Activated CD4-positive, CD25-positive, alpha-beta regulatory T cell treated with anti-CD3 and anti-CD28 coated beads, Interleukin-2, amount 50 U/mL, for 24 hours (primary cell): ENCODE measurements around the gene STK32B.

ENCODE experiments used
- ATAC-seq, 2 donors: fragments of 150-1000 bp; cut with Tn5 transposase; one replicate each; pipeline ENCODE4 v1.10.0; 2021; ENCODE audit warnings: mild to moderate bottlenecking in 1 of 2, moderate library complexity in 1 of 2

The STK32B gene

DNA sequence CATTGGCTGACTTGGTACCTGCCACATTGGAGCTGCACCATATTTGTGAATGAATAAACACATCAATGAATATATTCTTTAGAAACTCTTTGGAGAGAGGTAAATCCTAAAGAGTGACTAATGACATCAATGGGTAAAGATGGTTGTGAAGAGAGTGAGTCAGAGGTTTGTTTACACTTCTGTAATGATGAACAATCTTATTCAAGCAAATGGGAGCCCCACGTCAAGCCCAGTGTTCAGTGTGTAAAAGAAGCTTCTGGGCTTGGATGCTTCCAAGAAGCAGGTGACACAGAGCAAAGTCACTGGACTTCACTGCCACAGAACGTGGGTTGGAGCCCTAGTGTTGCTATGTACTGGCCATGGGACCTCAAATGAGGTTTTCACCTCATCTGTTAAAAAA, 319.0 kb downstream of the STK32B start:
- ATAC-seq = no peak

DNA sequence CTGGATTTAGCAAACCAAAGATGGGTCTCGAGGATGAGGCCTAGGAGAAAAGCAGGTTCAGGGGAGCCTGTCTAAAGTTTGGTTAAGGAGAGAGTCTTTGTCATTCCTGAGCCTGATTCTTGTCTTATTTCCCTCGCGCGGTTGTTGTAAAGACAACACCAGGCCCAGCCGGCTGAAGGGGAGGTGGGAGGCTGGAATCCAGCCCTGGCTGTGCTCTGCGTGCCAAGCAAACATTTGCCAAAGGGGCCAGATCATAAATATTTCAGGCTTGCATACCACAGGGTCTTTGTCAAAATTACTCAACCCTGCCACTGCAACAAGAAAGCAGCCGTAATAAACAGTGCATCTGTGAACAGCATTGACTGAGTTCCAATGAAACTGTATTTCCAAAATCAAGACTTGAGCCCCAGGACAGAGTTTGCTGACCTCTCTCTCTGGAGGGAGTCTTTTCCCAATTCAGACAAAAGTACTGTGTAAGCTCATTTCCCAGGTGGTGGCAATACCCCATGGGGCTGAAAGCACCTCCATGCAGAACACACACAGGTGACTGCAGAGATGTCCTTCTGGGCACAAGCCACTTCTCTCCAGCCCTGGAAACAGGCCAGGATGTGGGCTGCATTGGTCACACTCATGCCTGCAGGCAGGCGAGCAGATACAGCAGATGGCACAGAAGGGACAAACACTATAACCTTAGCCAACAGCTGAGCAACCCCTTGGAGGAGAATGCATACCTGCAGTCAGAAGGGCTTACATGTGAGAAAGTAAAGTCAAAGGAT, 320.3 kb downstream of the STK32B start:
- ATAC-seq = no peak

DNA sequence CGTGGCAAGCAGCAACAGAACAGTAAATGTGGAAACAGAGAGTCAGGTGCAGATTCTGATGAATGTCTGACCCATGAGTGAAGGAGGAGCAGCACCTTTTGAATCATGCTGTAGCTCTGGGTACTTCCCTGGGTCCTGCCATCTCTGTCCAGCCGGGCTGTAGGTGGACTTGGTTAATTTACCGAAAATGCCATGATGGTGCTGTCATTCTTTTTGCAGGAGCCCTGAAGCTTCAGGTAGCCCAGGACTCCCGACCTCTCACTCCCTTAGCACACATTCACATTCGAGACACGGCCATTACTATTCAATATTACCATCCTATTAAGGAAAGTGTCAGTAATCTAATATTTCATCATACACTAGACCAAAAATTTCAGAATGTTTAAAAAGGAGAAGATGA, 320.9 kb downstream of the STK32B start:
- ATAC-seq = no peak

DNA sequence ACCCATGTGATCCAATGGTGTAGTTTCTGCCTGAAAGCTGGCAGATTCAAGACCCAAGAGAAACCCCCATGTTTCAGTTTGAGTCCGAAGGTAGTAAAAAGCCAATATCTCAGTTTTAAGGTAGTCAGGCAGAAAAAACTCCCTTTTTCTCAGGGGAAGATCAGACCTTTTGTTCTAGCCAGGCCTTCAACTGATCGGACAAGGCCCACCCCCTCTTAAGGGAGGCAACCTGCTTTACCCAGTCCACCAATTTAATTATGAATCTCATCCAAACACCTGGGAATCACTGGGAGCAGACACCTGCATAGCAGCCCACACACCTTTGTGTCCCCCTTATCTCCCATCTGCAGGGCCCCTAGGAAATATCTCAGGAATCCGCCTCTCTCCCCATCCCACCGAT, 322.0 kb downstream of the STK32B start:
- no peak for ATAC-seq

- ATAC-seq = no peak
These were observed 323.3 kb downstream of the STK32B start for GRCh38 chr4:5374592-5374991.

GRCh38 chr4:5374994-5375393, 323.7 kb downstream of the STK32B start:
- ATAC-seq = no peak

DNA sequence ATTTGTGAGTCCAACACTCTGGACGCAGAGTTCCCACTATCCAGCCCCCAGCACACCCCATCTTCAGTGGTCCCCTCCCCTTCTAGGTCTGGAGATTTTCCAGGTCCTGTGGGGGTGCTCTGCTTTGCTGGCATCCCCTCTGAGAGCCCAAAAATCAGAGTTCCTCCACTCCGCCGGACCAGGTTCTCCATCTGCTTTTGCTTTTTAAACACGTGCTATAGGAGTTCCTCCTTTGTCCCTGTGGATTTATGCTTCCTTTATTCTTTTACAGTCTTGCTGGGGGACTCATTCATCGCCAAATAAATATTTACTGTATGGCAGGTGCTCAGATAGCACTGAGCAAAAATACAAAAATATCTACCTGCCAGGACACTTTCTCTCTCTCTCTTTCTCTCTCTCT, 324.7 kb downstream of the STK32B start:
- no peak for ATAC-seq

DNA sequence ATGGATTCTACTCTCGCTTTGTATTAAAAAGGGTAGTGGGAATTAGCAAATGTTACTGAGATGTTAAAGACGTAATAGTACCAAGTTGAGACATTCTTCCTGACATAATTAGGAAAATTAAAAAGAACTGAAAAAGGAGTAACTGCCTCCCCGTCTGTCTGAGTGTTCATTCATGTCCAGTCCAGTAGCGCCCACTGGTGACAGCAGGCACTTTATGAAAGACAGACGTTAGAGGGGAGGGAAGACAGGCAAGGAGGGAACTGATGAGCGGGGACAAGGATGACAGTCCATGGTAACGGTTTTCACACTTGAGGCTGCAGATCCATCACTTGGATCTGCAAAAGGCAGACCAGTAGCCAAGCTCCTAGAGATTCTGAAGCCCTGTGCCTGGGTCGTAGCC, 326.7 kb downstream of the STK32B start:
- ATAC-seq = no peak

GRCh38 chr4:5379895-5380294, 328.6 kb downstream of the STK32B start:
- no peak for ATAC-seq

DNA sequence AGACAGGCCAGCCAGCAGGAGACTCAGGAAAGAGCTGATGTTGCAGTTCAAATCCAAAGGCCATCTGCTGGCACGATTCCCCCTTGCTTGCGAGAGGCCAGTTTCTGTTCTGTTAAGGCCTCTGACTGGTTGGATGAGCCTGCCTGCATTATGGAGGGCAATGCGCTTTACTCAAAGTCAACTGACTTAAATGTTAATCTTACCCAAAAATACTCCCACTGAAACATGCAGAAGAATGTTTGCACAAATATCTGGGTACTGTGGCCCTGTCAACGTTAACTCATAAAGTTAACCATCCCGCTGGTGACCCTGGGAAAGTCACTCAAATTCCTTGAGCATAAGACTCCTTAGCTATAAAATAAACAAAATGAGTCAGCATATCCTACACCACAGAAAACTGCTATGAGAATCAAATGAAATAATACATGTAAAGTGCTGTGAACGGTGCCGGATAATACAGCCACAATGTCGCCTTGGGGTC, 330.7 kb downstream of the STK32B start:
- ATAC-seq = no peak

DNA sequence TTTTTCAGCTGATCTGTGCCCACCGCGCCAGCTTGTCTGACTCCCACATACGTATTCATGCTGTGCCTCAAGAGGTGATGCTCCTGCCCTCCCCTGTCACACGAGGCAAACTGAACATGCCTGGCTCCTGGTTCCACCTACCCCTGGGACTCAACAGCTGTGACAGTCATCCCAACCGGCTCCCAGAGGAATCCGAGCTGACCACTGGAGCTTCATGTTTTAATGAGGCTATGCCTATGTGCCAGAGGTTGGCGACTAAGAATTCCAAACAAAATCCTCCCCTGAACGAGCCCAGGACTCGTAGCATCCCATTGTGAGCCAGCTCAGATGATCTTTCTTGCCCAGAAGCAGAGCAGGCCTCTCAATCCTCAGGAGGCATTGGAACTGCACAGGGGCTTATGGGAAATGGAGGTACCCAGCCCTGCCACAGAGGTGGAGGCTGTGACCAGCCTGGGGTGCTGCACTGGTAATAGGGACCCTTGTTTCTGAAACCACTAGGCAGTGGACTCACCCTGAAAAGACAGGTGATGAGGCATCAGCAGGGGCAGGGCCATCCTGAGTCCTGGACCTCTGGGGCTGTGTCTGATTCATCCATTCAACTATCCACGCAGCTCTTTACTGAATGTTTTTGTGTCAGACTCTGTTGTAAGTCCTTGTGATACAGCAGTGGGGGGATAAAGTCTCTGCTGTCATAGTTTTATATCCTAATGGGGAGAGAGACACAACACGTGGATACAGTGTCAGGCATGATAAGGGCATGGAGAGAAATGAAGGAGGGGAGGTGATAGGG, 332.1 kb downstream of the STK32B start:
- no peak for ATAC-seq

DNA sequence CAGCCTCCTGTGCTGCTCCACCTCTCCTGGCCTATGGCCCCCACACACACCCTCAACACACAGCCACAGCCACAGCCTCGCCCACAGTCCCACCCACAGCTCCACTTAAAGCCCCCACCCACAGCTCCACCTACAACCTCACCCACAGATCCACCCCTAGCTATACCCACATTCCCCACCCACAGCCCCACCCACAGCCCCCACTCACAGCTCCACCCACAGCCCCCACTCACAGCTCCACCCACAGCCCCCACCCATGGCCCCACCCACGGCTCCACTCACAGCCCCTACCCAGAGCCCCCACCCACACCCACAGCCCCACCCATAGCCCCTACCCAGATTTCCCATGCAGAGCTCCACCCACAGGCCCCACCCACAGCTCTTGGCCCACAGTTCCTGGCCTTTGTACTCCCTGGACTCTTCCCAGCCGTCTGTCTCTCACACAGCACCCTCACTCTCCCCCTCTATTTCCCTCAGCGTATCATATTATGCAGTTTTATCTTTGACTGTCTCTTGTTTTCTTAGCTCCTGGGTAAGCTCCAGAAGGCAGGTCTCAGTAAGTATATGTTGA, 334.5 kb downstream of the STK32B start:
- ATAC-seq = no peak

DNA sequence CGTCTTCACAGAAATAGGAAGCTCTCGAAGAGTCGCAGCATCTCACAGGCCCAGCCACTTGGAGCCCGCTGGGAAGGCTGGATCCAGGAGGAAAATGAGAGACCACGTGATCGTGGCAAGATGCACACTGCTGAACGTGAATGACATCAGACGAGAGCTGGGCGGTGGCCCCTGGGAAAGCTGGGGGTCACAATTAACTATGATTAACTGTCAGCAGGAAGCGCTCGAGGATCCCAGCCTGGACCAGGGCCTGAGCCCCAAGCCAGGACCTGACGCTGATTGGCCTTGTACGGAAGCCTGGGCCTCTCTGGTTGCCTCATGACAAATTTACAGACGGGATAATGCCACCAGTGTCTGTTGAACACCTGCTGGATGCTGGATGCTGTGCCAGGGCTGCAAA, 335.6 kb downstream of the STK32B start:
- no peak for ATAC-seq

- ATAC-seq = no peak
These were observed 336.2 kb downstream of the STK32B start for GRCh38 chr4:5387457-5387856.

GRCh38 chr4:5389756-5390310, 338.6 kb downstream of the STK32B start:
- no peak for ATAC-seq

- ATAC-seq = no peak
These were observed 340.2 kb downstream of the STK32B start for GRCh38 chr4:5391492-5391891.

DNA sequence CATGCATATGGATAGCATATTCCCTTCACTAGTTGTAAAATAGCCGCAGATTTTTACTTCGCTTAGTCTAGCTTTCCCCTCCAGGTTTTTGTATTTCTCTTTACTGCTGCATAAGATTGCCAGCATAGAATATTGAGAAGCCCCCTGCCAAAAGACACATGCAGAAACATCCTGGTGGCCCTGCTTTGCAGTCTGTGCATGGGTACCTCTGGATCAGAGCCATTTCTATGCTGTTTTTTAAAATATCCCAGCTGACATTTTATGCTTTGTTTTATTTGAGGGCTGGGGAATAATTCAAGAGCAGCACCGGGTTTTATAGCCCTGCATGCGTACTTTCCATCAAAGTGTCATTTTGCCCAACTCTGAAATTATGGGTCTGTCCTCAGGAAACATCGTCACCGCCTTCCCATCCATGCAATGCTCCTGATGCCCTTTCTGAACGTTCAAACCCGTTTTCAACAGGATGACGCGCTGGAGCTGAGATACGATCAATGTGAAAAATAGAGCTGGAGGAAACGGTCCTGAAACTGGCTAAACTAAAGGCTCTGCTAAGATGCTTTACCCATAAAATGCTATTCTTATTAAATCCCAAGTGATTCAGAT, 342.7 kb downstream of the STK32B start:
- no peak for ATAC-seq

GRCh38 chr4:5395781-5396180, 344.5 kb downstream of the STK32B start:
- no peak for ATAC-seq

DNA sequence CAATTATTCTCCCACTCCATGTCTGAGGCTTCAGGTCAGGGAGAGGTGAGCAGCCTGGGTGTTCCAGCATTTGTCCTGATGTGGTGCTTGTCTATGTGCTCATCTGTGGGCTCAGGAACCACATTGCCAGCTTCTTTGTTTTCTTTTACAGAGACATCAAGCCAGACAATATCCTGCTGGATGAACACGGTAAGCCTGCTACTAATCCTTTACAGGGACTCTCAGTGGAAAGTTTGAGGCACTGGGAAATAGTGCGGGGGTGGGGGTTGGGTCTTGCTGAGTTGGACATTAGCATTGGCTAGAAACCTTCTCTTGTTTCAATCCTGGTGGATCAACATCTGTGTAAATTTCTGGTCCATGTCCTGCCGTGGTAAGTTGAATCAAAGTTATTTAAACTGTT, 346.8 kb downstream of the STK32B start:
- ATAC-seq = no peak

- no peak for ATAC-seq
These were observed 347.8 kb downstream of the STK32B start for GRCh38 chr4:5399124-5399523.

- no peak for ATAC-seq
These were observed 348.6 kb downstream of the STK32B start for GRCh38 chr4:5399790-5400421.

- ATAC-seq = no peak
These were observed 352.6 kb downstream of the STK32B start for GRCh38 chr4:5403746-5404497.
